IPS-NIHi7 (cell line): ENCODE results near the gene DCXR.
A peak's percentile ranks its signal among the peaks of the same experiment; 100 is the strongest.
"Not testable (repeated sequence)": the region's sequence is repeated elsewhere in the genome, so short reads cannot be mapped to it uniquely, and the experiment has no call there.

Experiments used
- DNase-seq: peaks from one replicate; pipeline ENCODE4 v3.0.0; 2012; ENCODE audit warnings: mixed read lengths; ENCODE audit errors: extremely low spot score

Gene DCXR

DNA sequence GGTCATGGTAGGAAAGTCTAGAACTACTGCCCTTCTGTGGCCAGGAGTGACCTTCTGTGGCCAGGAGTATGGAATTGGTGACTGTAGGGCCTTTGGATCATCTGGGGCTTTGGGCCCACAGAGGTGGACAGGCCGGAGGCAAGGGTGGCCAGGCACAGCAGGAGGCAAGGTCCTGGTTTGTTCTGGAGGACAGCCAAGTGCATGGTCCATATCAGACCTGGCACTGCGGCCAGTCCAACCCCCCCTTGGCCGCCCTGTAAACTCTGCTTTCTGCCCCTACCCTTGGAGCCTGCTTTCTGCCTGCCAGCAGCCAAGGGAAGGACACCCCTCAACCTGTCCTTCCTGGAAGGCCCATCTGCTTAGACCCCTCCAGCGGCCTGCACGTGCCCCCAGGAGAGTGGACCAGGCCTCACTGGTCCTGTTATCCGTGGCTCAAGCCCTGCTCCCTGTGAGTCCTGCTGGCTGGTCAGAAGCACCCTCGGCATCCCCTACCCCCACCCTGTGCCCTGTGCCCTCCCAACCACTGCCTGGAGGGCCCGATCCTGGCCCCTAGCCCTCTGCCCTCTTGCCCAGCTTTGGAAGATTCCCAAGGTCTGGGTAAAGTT lies 2.3 kb upstream of the DCXR start:
- DNase-seq = no peak

DNA sequence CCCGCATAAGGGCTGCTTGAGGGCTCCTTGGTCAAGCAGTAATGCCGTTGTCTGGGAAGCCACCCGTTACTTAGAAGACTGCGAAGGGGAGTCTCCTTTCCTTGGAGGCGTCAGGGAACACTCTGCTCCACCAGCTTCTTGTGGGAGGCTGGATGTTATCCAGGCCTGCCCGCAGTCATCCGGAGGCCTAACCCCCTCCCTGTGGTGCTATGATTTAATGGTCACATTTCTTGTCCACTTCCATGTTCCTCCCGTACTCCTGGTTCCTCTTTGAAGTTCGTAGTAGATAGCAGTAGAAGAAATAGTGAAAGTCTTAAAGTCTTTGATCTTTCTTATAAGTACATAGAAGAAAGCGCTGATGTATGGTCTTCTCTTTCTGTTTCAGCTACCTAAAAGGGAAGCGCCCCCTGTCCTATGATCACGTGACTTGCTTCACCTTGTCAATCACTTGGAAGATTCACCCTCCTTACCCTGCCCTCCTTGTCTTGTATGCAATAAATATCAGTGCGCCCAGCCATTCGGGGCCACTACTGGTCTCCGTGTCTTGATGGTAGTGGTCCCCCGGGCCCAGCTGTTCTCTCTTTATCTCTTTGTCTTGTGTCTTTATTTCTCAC lies 1.4 kb upstream of the DCXR start:
- not testable (repeated sequence) for DNase-seq

DNA sequence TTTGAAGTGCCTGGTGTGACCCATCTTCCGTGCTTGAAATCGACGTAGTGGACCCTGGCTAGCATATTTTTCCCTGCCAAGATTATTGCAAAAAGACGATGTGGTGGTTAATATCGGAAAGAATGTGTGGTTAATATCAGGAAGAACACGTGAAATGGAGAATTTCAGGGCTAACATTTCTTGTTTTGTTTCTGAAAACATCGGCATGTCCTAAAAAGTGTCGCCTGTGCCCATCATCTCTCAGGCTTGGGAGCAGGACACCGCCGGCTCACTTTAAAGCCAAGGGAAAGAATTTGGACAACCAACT lies 345 bp upstream of the DCXR start:
- no peak for DNase-seq

DNA sequence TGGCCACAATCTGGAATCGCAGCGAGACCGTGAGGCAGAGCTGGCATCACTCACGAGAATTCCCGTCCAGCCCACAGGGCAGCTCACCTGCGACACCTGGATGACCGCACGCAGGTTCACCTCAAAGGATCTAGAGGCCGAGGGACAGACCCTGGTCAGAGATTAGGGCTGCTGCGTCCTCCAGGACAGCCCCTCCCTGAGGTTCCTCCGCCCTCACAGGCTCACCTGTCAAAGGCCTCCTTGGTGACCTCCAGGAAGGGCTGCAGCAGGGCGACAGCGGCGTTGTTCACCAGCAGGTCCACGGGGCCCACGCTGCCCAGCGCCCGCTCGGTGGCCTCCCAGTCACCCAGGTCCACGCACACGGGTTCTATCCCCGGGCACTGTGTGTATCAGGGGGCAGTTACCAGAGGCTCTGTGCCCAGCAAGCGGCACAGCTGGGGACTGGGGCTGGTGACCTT lies 834 bp downstream of the DCXR start:
- no peak for DNase-seq

DNA sequence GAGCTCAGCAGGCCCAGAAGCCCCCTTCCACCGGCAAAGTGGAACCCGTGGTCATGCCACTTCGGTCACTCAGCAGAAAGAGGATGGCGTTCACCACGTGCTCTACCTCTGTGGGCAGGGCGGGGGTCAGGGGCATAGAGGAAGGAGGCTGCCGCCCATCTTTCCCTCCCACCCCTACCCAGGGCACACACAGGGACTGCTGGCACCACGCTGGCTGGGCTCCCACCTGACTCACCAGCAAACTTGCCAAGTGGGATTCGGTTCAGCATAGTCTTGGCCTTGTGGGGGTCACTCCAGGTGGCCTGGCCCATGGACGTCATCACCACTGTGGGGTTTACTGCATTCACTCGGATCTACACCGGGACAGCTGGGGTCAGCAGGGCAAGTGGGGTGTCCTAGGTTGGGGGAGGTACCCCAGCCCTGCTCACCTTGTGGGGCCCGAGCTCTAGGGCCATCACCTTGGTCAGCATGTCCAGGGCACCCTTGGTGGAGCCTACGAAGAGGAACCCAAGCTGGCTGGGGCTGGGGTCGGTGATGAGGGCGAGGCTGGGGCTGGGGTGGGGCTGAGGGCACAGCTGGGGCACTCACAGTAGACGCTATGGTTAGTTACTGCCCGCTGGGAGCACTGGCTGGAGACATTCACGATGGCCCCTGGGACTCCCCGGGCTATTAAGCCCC lies 1.4 kb downstream of the DCXR start:
- DNase-seq = no peak

DNA sequence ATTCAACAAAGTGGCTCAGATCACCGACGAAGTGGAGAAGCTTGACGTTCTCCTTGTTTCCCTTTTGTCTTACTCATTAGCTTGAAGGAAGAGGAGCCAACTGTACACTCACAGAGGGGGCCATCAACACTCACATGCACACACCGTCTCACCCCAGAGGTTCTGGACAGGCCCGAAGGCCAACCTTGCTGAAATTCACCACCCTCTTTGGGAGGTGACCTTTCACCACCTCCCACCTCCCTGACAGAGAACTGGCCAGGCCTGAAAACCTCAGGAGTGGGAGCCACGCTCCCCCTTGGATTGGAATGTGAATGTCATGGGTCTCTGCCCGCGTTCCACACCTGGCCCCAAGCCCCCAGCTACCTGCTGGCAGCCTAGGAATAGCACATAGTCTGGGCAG lies 2.0 kb downstream of the DCXR start:
- DNase-seq = no peak

DNA sequence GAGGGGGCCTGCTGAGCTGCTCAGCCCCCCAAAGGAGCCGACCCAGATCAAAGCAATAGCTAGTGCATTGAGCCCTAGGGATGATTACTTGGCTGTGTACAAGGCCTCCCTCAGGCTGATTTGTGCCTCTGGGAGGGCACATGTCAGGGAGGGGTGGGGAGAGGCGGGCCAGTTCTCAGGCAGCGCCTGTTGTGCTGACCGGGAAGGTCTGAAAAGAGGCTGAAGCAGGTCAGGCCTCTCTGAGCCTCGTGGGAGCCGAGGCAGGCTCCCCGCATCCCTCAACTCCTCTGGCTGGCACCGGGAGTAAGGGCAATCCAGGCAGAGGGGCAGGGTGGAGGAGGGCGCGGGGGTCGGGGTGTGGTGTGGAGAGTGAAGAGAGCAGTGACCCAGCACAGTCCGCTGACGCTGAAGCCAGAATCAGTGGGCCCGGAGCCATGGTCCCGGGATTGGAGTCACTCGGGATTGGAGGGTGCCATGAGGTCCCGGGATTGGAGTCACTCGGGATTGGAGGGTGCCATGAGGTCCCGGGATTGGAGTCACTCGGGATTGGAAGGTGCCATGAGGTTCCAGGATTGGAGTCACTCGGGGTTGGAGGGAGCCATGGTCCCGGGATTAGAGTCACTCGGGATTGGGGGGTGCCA lies 3.0 kb downstream of the DCXR start:
- no peak for DNase-seq

DNA sequence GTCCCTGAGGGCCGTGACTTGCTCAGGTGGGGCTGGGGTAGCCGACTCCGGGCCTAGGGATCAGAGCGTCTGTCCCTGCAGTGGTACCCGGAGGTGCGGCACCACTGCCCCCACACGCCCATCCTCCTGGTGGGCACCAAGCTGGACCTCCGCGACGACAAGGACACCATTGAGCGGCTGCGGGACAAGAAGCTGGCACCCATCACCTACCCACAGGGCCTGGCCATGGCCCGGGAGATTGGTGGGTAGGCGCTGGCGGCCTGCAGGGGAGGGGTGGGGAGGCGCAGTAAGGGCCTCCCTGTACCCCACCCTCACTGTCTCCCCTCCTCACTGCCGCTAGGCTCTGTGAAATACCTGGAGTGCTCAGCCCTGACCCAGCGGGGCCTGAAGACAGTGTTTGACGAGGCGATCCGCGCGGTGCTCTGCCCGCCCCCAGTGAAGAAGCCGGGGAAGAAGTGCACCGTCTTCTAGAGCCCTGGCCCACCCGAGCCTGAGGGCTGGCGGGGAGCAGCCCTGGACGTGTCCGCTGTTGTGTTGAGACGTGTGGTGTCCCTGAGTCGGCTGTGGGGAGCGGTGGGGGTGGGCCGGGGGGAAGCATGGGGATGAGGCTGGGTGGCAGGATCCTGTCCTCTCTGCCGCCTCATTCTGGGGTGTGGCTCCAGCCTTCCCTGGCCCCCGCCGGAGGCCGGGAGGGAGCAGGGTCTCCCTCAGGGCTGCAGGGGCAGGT lies 4.0 kb downstream of the DCXR start:
- no peak for DNase-seq

DNA sequence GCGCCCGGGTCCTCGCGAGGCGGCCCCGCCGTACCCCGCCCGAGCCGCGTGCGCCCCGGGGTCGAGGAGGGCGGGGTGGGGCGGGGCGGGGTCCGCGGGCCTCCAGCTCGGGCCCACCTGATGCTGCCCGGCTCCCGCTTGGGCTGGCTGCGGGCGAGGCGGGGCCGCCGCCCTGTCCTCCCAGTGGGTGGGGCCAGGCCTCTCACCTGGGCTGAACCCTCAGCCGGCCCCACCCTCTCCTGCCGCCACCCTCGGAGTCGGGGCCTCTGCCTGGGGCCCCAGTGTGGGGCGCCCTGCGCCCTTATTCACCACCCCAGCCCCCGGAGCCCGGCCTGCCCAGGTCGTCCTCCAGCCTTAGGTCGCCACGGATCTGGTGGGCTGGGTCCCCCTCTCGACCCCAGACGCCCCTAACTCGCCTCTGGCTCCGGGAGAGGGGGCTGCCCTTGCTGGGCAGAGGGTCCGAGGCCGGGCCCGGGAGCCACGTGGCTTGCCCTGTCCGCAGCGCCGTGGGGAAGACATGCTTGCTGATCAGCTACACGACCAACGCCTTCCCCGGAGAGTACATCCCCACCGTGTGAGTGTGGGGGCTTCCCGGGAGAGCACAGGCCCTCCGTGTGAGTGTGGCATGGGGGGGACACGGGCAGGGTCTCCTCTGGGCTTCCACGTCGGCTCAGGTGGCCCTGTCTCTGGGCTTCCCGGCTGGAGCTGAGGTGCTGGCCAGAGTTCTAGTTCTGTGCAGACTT lies 5.4 kb downstream of the DCXR start:
- peak; percentile 82 for DNase-seq

DNA sequence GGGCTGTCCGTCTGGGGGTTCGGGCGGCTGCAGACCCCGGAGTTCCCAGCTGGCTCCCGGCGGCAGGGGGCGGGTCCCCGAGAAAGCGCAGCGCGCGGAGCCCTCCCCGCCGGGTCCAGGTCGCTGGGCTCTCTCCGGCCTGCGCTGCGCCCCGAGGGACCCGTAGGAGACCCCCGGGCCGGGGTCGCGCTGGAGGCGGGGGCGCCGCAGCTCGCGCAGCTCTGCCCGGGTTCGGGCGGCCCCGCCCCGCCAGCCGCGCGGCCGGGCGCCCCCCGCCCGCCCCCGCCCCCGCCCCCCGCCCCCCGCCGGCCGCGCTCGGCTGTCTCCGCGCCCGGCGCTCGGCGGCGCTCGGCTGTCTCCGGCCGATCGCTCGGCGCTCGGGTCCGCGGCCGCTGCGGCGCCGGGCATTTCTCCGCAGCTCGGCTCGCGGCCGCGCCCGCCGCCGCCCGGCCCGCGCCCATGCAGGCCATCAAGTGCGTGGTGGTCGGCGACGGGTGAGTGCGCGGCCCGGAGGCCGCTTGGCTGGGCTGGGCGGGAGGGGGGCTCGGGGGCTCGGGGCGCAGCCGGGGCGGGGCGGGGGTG lies 6.1 kb downstream of the DCXR start, which contains the start of gene RAC3:
TSS of gene RAC3 (plus strand) at position 376 of the 582 bp plus-strand sequence. CDS start at position 460, 84 bp downstream.
- peak; percentile 67 for DNase-seq

DNA sequence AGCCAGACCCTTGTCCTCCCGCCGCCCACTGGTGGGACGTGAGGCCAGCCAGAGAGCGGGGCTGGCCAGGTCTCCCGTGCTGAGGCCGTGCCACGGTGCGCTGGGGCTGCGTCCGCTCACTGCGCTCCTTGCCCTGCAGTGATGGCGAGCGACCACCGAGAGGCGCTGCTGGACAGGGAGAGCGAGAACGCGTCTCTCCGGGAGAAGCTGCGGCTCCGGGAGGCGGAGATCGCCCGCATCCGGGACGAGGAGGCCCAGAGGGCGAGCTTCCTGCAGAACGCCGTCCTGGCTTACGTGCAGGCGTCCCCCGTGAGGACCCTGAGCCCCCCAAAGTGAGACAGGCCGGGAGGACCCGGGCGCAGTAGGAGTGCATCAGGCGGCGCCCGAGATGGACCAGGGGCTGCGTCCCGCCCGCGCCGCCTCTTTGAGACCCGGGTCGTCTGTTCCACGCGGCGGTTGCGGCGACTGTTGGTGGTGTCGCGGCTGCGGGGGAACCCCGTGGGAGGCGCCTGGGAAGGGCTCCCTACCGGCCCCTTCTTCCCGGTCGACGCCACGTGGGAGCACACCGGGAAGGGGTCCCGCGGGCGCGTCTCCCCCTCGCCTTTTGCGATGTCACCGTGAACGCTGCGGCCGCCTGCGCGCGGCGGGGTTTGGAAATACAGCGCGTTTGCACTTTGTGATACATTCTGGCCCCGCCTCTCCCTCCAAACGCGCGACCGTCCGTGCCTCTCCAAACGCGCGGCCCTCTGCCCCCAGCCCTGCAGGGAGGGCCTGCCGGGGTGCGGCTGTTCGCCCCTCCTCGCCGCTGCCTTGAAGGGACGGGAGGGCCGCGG lies 6.8 kb downstream of the DCXR start:
- DNase-seq = peak; percentile 86

DNA sequence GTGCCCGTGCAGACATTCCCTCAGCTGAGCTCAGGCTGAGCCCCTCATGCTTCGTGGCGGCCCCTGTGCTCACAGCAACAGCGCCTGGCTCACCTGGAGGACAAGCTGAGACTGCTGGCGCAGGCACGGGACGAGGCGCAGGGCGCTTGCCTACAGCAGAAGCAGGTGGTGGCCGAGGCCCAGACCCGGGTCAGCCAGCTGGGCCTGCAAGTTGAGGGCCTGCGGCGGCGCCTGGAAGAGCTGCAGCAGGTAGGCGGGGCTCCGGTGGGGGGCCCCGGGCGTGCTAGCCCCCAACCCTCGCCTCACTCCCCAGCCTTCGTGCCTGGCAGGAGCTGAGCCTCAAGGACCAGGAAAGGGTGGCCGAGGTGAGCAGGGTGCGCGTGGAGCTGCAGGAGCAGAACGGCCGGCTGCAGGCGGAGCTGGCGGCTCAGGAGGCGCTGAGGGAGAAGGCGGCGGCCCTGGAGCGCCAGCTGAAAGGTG lies 7.5 kb downstream of the DCXR start:
- DNase-seq = no peak

DNA sequence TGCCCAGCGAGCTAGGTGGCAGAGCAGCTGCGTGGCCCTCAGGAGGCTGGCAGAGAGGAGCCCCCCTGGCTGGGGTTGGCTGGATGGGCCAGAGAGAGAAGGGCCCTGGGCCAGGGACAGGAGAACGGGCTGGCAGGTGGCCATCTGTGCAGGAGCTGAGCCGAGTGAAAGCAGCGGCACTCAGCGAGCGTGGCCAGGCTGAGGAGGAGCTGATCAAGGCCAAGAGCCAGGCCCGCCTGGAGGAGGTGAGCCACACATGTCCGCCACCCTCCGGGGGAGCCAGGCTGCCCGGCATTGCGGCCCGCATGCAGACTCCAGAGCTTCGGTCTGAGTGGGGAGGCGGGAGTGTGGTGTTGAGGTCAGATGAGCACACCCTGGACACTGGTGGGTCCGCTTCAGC lies 8.1 kb downstream of the DCXR start:
- no peak for DNase-seq

DNA sequence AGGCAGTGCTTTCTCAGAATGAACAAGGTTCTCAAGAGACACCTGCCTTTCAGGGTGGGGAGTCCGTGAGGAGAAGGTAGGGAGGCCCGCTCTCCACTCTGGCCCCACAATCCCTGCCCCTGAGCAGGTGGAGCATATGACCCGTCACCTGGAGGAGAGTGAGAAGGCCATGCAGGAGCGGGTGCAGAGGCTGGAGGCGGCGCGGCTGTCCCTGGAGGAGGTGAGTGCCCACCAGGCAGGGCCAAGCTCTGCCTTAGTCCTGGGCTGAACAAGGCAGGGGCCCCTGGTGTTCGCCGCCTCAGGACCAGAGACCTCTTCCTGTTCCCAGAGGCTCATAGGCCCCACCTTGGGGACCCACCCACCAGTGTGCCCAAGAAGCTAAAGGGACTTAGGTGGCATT lies 8.5 kb downstream of the DCXR start:
- no peak for DNase-seq

DNA sequence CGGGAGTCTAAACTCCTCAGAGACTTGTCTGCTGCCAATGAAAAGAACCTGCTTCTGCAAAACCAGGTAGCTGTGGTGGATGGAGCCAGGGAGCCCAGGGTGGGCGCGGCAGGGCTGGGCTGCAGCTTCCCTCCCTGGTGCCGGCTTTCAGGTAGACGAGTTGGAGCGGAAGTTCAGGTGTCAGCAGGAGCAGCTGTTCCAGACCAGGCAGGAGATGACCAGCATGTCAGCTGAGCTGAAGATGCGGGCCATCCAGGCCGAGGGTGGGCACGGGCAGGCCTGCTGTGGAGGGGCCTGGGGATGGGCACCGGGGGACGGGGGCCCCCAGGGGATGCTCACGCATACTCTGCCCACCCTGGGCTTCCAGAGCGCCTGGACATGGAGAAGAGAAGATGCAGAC lies 9.3 kb downstream of the DCXR start:
- no peak for DNase-seq

DNA sequence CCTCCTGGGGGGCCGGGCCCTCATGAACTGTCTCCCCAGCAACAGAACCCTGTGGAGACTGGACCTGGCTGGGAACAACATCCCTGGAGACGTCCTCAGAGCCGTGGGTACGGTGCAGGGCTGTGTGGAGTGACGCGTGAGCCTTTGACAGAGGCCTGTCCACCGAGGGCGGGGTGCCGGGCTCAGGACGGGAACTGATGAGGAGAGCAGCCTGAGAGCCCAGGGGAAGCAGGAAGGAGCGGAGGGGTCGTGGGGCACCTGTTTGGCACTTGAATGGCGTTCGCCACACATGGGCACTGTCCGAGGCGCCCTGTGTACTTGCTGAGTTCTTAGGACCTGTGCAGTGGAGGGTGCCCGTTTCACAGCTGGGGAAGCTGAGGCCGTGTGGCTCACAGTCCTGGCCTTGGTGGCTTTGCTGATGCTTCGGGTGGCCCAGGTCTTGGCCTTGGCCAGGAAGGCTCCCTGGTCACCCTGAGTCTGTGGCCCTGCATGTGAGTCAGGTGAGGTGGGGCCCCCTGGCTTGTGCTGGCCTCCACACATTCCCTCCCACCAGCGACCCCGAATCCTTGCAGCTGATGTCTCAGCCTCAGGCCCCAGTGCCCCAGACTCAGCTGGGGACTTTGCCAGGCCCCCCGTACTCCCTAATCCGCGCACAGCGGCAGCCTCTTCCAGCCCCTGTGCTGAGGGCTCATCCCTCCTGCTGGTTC lies 11.9 kb downstream of the DCXR start:
- DNase-seq = no peak

DNA sequence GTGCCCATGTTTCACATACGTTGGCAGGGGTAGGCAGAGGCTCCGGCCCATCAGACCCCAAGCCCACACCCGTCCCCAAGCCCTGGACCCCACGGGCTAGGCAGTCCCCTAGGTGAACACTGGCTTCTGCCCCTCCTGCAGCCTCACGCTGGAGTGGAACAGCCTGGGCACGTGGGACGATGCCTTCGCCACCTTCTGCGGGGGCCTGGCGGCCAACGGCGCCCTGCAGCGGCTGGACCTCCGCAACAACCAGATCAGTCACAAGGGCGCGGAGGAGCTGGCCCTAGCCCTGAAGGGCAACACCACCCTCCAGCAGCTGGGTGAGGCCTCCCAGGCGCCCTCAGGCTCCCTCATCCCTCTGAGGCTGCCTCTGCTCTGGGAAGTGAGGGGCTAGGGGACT lies 12.6 kb downstream of the DCXR start:
- DNase-seq = no peak

DNA sequence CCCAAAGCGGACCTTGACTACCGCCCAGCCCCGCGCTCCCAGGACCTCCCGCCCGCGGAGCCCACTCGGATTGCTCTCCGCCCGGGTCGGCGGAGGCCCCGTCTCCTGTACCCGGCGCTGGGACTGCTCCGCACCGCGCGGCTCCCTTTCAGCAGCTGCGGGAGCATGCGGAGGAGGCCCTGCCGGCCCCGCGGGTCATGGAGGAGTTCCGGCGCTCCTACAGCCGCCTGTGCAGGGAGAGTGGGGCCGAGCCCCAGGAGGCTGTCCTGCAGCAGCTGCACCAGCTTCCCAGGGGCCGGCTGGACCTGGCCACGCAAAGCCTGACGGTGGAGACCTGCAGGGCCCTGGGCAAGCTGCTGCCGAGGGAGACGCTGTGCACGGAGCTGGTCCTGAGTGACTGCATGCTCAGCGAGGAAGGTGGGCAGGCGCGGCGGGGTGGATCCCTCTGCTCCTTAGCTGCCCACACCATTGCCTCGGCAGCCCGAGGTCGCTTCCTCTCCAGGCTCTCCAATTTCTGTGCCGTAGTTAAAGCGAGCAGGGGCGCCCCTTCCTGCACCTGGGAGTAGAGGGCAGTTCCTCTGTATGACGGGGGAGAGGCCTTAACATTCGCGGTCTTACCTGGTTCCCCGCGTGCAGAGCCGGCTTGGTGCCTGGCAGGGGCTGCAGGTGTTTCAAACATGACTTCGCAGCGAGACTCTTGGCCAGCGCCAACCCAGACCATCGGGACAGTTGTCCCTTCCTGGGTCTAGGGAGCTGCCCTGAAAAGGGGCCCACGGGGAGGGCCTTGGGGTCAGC lies 13.9 kb downstream of the DCXR start:
- DNase-seq = no peak
